ENCODE results near the gene VAT1. TPM values are rescaled to one million over a fixed set of nuclear protein-coding genes. Genes with fewer than 3 reads are reported as not detected.

VAT1 gene
- total and polyA plus RNA-seq, 2 of the 13 experiments (the other 11 are each of a cell fraction or from before 2014, with no cell fraction given), result 143 to 205 TPM

DNA sequence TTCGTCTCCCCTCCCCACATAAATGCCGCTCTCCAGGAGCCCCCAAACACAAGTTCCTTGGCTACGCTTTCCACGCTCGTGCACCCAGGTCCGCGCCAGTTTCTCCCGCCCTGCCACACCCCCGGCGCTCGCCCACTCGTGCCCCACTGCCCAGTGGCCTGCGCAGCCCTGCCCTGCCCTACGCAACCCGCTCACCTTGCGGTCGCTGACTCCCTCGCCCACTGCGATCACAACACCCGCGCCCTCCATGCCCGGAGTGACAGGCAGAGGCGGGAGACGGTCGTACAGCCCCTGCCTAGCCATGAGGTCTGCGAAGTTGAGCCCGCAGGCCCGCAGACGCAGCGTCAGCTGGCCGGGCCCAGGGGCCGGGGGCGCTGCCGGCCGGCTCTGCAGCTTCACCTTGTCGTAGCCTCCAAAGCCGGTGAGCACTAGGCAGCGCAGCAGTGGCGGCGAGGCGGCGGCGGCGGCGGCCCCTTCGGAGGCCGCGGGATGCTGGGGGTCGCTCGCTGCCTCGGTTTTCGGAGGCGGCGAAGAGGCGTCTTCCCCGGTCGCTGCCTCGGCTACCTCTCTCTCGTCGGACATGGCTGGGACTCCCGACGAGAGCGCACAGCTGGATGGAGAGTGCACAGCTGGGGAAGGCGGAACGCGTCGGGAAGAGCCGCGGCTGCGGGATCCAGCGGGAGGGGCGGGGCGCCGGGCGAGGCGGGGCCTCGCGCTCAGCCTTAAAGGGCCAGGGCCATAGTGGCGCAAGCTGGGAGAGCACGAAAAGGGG is at the start of gene VAT1 (continued):
- TF ChIP-seq HDAC2 (CRISPR knock-in tag; IDR thresholded peaks at IDR 0.05) (peak; percentile 43), LBX2 (CRISPR knock-in tag; IDR thresholded peaks at IDR 0.05; ENCODE audit: borderline replicate concordance) (peak; percentile 74; the same call in 1 of the 2 replicates), SP2 (CRISPR knock-in tag; IDR thresholded peaks at IDR 0.05) (peak; percentile 49; the same call in 1 of the 2 replicates), ZNF530 (CRISPR knock-in tag; IDR thresholded peaks at IDR 0.05; ENCODE audit: low read depth) (no peak), MTF2 (CRISPR knock-in tag; IDR thresholded peaks at IDR 0.05; ENCODE audit: borderline replicate concordance) (0 out of 2 replicates have a peak, but pooled peaks have one; percentile 62), DPF2 (CRISPR knock-in tag; IDR thresholded peaks at IDR 0.05; ENCODE audit: borderline replicate concordance, low read depth) (0 out of 2 replicates have a peak, but pooled peaks have one; percentile 31), NCOA1 (CRISPR knock-in tag; IDR thresholded peaks at IDR 0.05) (0 out of 2 replicates have a peak, but pooled peaks have one; percentile 45), HNF1A (IDR thresholded peaks at IDR 0.05; ENCODE audit: low read depth) (no peak), HNF1A (CRISPR knock-in tag; IDR thresholded peaks at IDR 0.05; ENCODE audit: borderline replicate concordance) (peak; percentile 55; the same call in 1 of the 2 replicates), JDP2 (CRISPR knock-in tag; IDR thresholded peaks at IDR 0.05; ENCODE audit: borderline replicate concordance) (no peak; the same call in 1 of the 2 replicates), TBL1XR1 (IDR thresholded peaks at IDR 0.05; ENCODE audit: borderline replicate concordance, low read length, partially characterized antibody) (no peak), TCF12 (IDR thresholded peaks at IDR 0.05) (no peak), TCF12 (CRISPR knock-in tag; IDR thresholded peaks at IDR 0.05) (no peak), XRCC5 (optimal IDR thresholded peaks at IDR 0.05; ENCODE audit: low read length) (peak; percentile 37), YY1 (IDR thresholded peaks at IDR 0.05; ENCODE audit: insufficient read depth, insufficient replicate concordance, low read depth, low read length) (no peak), RFXAP (CRISPR knock-in tag; IDR thresholded peaks at IDR 0.05; ENCODE audit: borderline replicate concordance) (peak; percentile 48; the same call in 1 of the 2 replicates), SPEN (CRISPR knock-in tag; IDR thresholded peaks at IDR 0.05; ENCODE audit: low read depth) (peak; percentile 84), HNF4A (CRISPR knock-in tag; IDR thresholded peaks at IDR 0.05) (peak; percentile 19; the same call in 1 of the 2 replicates), SP1 (IDR thresholded peaks at IDR 0.05) (no peak), SP1 (CRISPR knock-in tag; IDR thresholded peaks at IDR 0.05) (peak; percentile 65), ZBTB21 (CRISPR knock-in tag; IDR thresholded peaks at IDR 0.05) (no peak), ZNF761 (CRISPR knock-in tag; conservative IDR thresholded peaks at IDR 0.05) (peak; percentile 88; the same call in 1 of the 2 replicates)
- TF ChIP-seq, protein P1, sequence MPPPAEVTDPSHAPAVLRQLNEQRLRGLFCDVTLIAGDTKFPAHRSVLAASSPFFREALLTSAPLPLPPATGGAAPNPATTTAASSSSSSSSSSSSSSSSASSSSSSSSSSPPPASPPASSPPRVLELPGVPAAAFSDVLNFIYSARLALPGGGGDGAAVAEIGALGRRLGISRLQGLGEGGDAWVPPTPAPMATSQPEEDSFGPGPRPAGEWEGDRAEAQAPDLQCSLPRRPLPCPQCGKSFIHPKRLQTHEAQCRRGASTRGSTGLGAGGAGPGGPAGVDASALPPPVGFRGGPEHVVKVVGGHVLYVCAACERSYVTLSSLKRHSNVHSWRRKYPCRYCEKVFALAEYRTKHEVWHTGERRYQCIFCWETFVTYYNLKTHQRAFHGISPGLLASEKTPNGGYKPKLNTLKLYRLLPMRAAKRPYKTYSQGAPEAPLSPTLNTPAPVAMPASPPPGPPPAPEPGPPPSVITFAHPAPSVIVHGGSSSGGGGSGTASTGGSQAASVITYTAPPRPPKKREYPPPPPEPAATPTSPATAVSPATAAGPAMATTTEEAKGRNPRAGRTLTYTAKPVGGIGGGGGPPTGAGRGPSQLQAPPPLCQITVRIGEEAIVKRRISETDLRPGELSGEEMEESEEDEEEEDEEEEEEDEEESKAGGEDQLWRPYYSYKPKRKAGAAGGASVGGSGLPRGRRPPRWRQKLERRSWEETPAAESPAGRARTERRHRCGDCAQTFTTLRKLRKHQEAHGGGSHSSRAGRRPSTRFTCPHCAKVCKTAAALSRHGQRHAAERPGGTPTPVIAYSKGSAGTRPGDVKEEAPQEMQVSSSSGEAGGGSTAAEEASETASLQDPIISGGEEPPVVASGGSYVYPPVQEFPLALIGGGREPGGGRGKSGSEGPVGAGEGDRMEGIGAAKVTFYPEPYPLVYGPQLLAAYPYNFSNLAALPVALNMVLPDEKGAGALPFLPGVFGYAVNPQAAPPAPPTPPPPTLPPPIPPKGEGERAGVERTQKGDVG (CRISPR knock-in tag; IDR thresholded peaks at IDR 0.05; ENCODE audit: borderline replicate concordance), result no peak
